DND-41 (cell line): ENCODE results near the gene DGKB.

Experiments
- ATAC-seq: fragments of 200-7000 bp; cut with Tn5 transposase; 3 replicates; pipeline ENCODE4 v1.9.1; 2021; ENCODE audit warnings: low read depth; ENCODE audit not compliant: insufficient read depth
- DNase-seq: peaks from one replicate; pipeline ENCODE4 v3.0.0-alpha.2; 2020
- H2AFZ ChIP-seq: 2 replicates; pipeline ENCODE4 v1.6.0; 2012; ENCODE audit warnings: low read depth, low read length
- H3K27ac ChIP-seq: 2 replicates; pipeline ENCODE4 v1.5.1; 2012; ENCODE audit warnings: low read length, inconsistent platforms
- H3K27me3 ChIP-seq: fragments of 200-600 bp; sonication (generic); 2 replicates; pipeline ENCODE4 v1.6.0; 2012; ENCODE audit warnings: low read length, mild to moderate bottlenecking, inconsistent platforms; ENCODE audit not compliant: insufficient read depth, poor library complexity
- H3K36me3 ChIP-seq: 2 replicates; pipeline ENCODE4 v1.5.1; 2012; ENCODE audit warnings: low read length, inconsistent platforms; ENCODE audit not compliant: insufficient read depth
- H3K4me1 ChIP-seq: 2 replicates; pipeline ENCODE4 v1.5.1; 2012; ENCODE audit warnings: mild to moderate bottlenecking, low read length; ENCODE audit not compliant: insufficient read depth
- H3K4me2 ChIP-seq: 2 replicates; pipeline ENCODE4 v1.6.0; 2012; ENCODE audit warnings: mild to moderate bottlenecking, moderate library complexity, low read length, inconsistent platforms; ENCODE audit not compliant: insufficient read depth
- H3K4me3 ChIP-seq, 2 experiments: fragments of 200-600 bp in 1 of 2; shearing (Covaris generic) in 1 of 2; 2 replicates each; pipeline ENCODE4 v1.5.1; 2012 to 2016; ENCODE audit warnings: inconsistent platforms in 2 of 2, low read length in 2 of 2, mild to moderate bottlenecking in 2 of 2, low read depth in 1 of 2, moderate library complexity in 1 of 2
- H3K79me2 ChIP-seq: 2 replicates; pipeline ENCODE4 v1.6.0; 2012; ENCODE audit warnings: low read length, inconsistent platforms; ENCODE audit not compliant: insufficient read depth
- H3K9ac ChIP-seq: 2 replicates; pipeline ENCODE4 v1.6.0; 2012; ENCODE audit warnings: low read depth, mild to moderate bottlenecking, inconsistent platforms, low read length, moderate library complexity
- H3K9me3 ChIP-seq: 2 replicates; pipeline ENCODE4 v1.5.1; 2012; ENCODE audit warnings: low read length, moderate library complexity, mild to moderate bottlenecking, inconsistent platforms; ENCODE audit not compliant: insufficient read depth, severe bottlenecking
- H4K20me1 ChIP-seq: 2 replicates; pipeline ENCODE4 v1.6.0; 2012; ENCODE audit warnings: low read length; ENCODE audit not compliant: insufficient read depth
- CTCF ChIP-seq: IDR thresholded peaks from 2 replicates; pipeline ENCODE4 v1.5.1; 2012; ENCODE audit warnings: borderline replicate concordance, low read length, moderate library complexity, mild to moderate bottlenecking; ENCODE audit not compliant: poor library complexity, severe bottlenecking; ENCODE audit errors: extremely low read depth
- EZH2 ChIP-seq: IDR thresholded peaks from 3 replicates; pipeline ENCODE4 v1.6.1; 2012; ENCODE audit warnings: borderline replicate concordance, low read depth, mild to moderate bottlenecking, moderate library complexity, low read length, inconsistent platforms; ENCODE audit not compliant: severe bottlenecking

The DGKB gene

GRCh38 chr7:14891289-14891688 lies 11.3 kb downstream of the DGKB start:
- Histone ChIP-seq H4K20me1 (no peaks in the 10 kb centered on the region), H3K4me1 (no peaks in the 10 kb centered on the region), H3K27me3 (no peaks in the 10 kb centered on the region), H3K9me3 (no peaks in the 10 kb centered on the region), H3K4me3 (no peak overlapping the region), H2AFZ (no peak overlapping the region), H3K36me3 (no peaks in the 10 kb centered on the region), H3K27ac (no peak overlapping the region), H3K79me2 (no peaks in the 10 kb centered on the region), H3K9ac (no peak overlapping the region), H3K4me2 (no peak overlapping the region)
- no peak for DNase-seq
- no peak for ATAC-seq
- TF ChIP-seq CTCF (no peak), EZH2 (no peak)

GRCh38 chr7:14888962-14889361 lies 13.6 kb downstream of the DGKB start:
- H3K36me3 ChIP-seq, result no peaks in the 10 kb centered on the region
- no peak for DNase-seq
- no peak overlapping the region for H3K4me2 ChIP-seq
- H4K20me1 ChIP-seq, result no peaks in the 10 kb centered on the region
- H3K9ac ChIP-seq, result no peak overlapping the region
- H3K9me3 ChIP-seq, result no peaks in the 10 kb centered on the region
- no peak for ATAC-seq
- no peaks in the 10 kb centered on the region for H3K4me1 ChIP-seq
- no peak overlapping the region for H2AFZ ChIP-seq
- no peaks in the 10 kb centered on the region for H3K79me2 ChIP-seq
- no peak overlapping the region for H3K27ac ChIP-seq
- no peaks in the 10 kb centered on the region for H3K27me3 ChIP-seq
- no peak overlapping the region for H3K4me3 ChIP-seq
- TF ChIP-seq EZH2, result no peak
- TF ChIP-seq CTCF, result no peak

- TF ChIP-seq EZH2, result no peak
- no peak overlapping the region for H2AFZ ChIP-seq
- H3K27ac ChIP-seq, result no peak overlapping the region
- DNase-seq, result no peak
- no peaks in the 10 kb centered on the region for H3K4me1 ChIP-seq
- H3K4me3 ChIP-seq, result no peak overlapping the region
- H3K9ac ChIP-seq, result no peak overlapping the region
- no peaks in the 10 kb centered on the region for H3K79me2 ChIP-seq
- H3K9me3 ChIP-seq, result no peaks in the 10 kb centered on the region
- H3K4me2 ChIP-seq, result no peak overlapping the region
- ATAC-seq, result no peak
- H3K36me3 ChIP-seq, result no peaks in the 10 kb centered on the region
- H4K20me1 ChIP-seq, result no peaks in the 10 kb centered on the region
- no peaks in the 10 kb centered on the region for H3K27me3 ChIP-seq
Measured at GRCh38 chr7:14886533-14886932, 16.0 kb downstream of the DGKB start.

- no peak for ATAC-seq
- no peak for DNase-seq
- no peak overlapping the region for H3K4me2 ChIP-seq
- no peaks in the 10 kb centered on the region for H3K79me2 ChIP-seq
- no peaks in the 10 kb centered on the region for H3K36me3 ChIP-seq
- no peaks in the 10 kb centered on the region for H4K20me1 ChIP-seq
- H3K27ac ChIP-seq, result no peak overlapping the region
- no peak overlapping the region for H3K9ac ChIP-seq
- H2AFZ ChIP-seq, result no peak overlapping the region
- no peaks in the 10 kb centered on the region for H3K4me1 ChIP-seq
- H3K9me3 ChIP-seq, result peaks cover 2% of the 10 kb centered on the region
- no peak overlapping the region for H3K4me3 ChIP-seq
- no peaks in the 10 kb centered on the region for H3K27me3 ChIP-seq
- TF ChIP-seq EZH2, result no peak
- TF ChIP-seq CTCF, result no peak
Measured at GRCh38 chr7:14875941-14876587, 26.5 kb downstream of the DGKB start.
